HepG2 (cell line): ENCODE measurements around the gene ADGRG6. TPM values are rescaled to one million over a fixed set of nuclear protein-coding genes. Genes with fewer than 3 reads are reported as not detected.

ENCODE experiments used
- AHDC1 ChIP-seq: sonication (generic); formaldehyde crosslinking; IDR thresholded peaks from 2 replicates; pipeline ENCODE4 v1.5.1; 2020; ENCODE audit warnings: mild to moderate bottlenecking, missing genetic modification reagents, borderline replicate concordance
- BORCS8-MEF2B ChIP-seq: sonication (generic); formaldehyde crosslinking; IDR thresholded peaks from 2 replicates; pipeline ENCODE4 v1.8.0; 2022; ENCODE audit warnings: mild to moderate bottlenecking, missing genetic modification reagents
- CHD2 ChIP-seq: IDR thresholded peaks from 2 replicates; pipeline ENCODE4 v1.6.1; 2011; ENCODE audit warnings: low read depth, low read length, improper control_type of control experiment
- EEA1 ChIP-seq: sonication (generic); formaldehyde crosslinking; IDR thresholded peaks from 2 replicates; pipeline ENCODE4 v1.5.1; 2020; ENCODE audit warnings: mild to moderate bottlenecking, missing genetic modification reagents, borderline replicate concordance
- FOXK2 ChIP-seq: fragments of 450-650 bp; IDR thresholded peaks from 2 replicates; pipeline ENCODE4 v1.6.1; 2016
- FOXP4 ChIP-seq: sonication (generic); formaldehyde crosslinking; IDR thresholded peaks from 2 replicates; pipeline ENCODE4 v1.4.0; 2020; ENCODE audit warnings: missing genetic modification reagents
- HMG20A ChIP-seq: IDR thresholded peaks from 2 replicates; pipeline ENCODE4 v1.6.1; 2016; ENCODE audit warnings: borderline replicate concordance
- JARID2 ChIP-seq: sonication (generic); formaldehyde crosslinking; IDR thresholded peaks from 2 replicates; pipeline ENCODE4 v1.8.1; 2023; ENCODE audit warnings: missing genetic modification reagents, inconsistent platforms; ENCODE audit not compliant: insufficient replicate concordance
- NCOA2 ChIP-seq: sonication (generic); formaldehyde crosslinking; IDR thresholded peaks from 2 replicates; pipeline ENCODE4 v1.8.0; 2022; ENCODE audit warnings: inconsistent platforms
- SNAPC4 ChIP-seq: sonication (generic); formaldehyde crosslinking; IDR thresholded peaks from 2 replicates; pipeline ENCODE4 v1.4.0; 2020; ENCODE audit warnings: mild to moderate bottlenecking, missing genetic modification reagents
- SOX6 ChIP-seq, 2 experiments: fragments of 450-650 bp in 1 of 2; sonication (generic) in 1 of 2; formaldehyde crosslinking in 1 of 2; IDR thresholded peaks; 2 replicates each; pipeline versions ENCODE4 v1.4.0 to v1.6.1; 2017 to 2020; ENCODE audit warnings: antibody characterized with exemption in 1 of 2, mild to moderate bottlenecking in 1 of 2, missing genetic modification reagents in 1 of 2
- TARDBP ChIP-seq: sonication (generic); formaldehyde crosslinking; IDR thresholded peaks from 2 replicates; pipeline ENCODE4 v1.8.0; 2022; ENCODE audit warnings: mild to moderate bottlenecking, missing genetic modification reagents
- ZMYM4 ChIP-seq: sonication (generic); formaldehyde crosslinking; IDR thresholded peaks from 2 replicates; pipeline ENCODE4 v1.8.1; 2023; ENCODE audit warnings: mild to moderate bottlenecking, missing genetic modification reagents
- ZNF317 ChIP-seq: sonication (generic); formaldehyde crosslinking; IDR thresholded peaks from 2 replicates; pipeline ENCODE4 v1.5.0; 2020; ENCODE audit warnings: mild to moderate bottlenecking, missing genetic modification reagents
- ZNF83 ChIP-seq: sonication (generic); formaldehyde crosslinking; IDR thresholded peaks from 2 replicates; pipeline ENCODE4 v1.4.0; 2020; ENCODE audit warnings: missing genetic modification reagents, mild to moderate bottlenecking, borderline replicate concordance
- polyA plus RNA-seq, 8 experiments: library from polyadenylated mRNA; depleted of rRNA in 3 of 8; stranded (reverse) in 7 of 8; unstranded in 1 of 8; fragments of >200 nt; fragmentation: Illumina TruSeq in 4 of 8; extraction: Trizol in 4 of 8; gene quantifications; 2 replicates each; pipeline versions ENCODE4 v1.2.1 to v1.2.3, GENCODE V29; 2011 to 2016; ENCODE audit warnings: low read depth in 4 of 8, missing spikeins in 1 of 8, mixed read lengths in 1 of 8; ENCODE audit not compliant: insufficient read depth in 1 of 8
- total RNA-seq, 5 experiments: library from RNA; depleted of rRNA; stranded (reverse); fragments of >200 nt; fragmentation: Illumina TruSeq; extraction: Trizol; gene quantifications; 2 replicates each; pipeline ENCODE4 v1.2.3, GENCODE V29; 2016; ENCODE audit warnings: low read depth in 1 of 5

Gene ADGRG6
- total and polyA plus RNA-seq, 2 of the 13 experiments (the other 11 are each of a cell fraction or from before 2014, with no cell fraction given): 129 to 249 TPM

- no peak for TF ChIP-seq SNAPC4
- TF ChIP-seq EEA1 (CRISPR knock-in tag): no peak
- TF ChIP-seq SOX6 (IDR thresholded peaks at IDR 0.05): no peak
- TF ChIP-seq SOX6 (CRISPR knock-in tag; IDR thresholded peaks at IDR 0.05): peak; percentile 25; the same call in 1 of the 2 replicates
- TF ChIP-seq TARDBP (CRISPR knock-in tag): no peak
- no peak for TF ChIP-seq JARID2
- TF ChIP-seq AHDC1 (CRISPR knock-in tag): no peak
- no peak for TF ChIP-seq FOXK2
- peak; percentile 67 for TF ChIP-seq HMG20A (CRISPR knock-in tag)
- 0 out of 2 replicates have a peak, but pooled peaks have one; percentile 28 for TF ChIP-seq FOXP4 (CRISPR knock-in tag)
- no peak for TF ChIP-seq BORCS8-MEF2B (CRISPR knock-in tag)
- peak; percentile 79 for TF ChIP-seq NCOA2 (CRISPR knock-in tag)
- no peak for TF ChIP-seq ZNF83 (CRISPR knock-in tag)
- TF ChIP-seq ZNF317 (CRISPR knock-in tag): no peak
- TF ChIP-seq ZMYM4: 0 out of 2 replicates have a peak, but pooled peaks have one; percentile 26
- TF ChIP-seq CHD2: no peak
Measured at GRCh38 chr6:142361779-142362750, 60.3 kb downstream of the ADGRG6 start (continued).
